ENCODE measurements around the gene PCID2. TPM values are rescaled to one million over a fixed set of nuclear protein-coding genes. Genes with fewer than 3 reads are reported as not detected.
"Not testable (repeated sequence)": the region's sequence is repeated elsewhere in the genome, so short reads cannot be mapped to it uniquely, and the experiment has no call there.

PCID2 gene
- total and polyA plus RNA-seq, 5 donors = 42.0 to 55.1 (median 44.1) TPM

DNA sequence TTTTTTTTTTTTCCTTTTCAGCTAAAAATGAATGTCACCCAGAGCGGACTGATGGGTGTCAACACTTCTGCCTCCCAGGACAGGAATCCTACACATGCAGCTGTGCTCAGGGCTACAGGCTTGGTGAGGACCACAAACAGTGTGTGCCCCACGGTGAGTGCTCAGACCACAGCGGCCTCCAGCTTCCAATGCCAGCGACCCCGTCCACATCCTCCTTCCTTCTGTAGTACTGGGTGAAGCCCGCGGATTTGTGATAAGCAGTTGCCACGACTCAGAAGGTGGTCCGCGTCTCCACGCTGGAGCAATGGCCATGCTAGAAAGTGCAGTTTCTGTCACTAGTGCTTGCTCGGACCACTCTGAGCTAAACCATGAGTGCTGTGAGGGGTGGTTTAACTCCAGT lies 44.0 kb downstream of the PCID2 start:
- Histone ChIP-seq H3K27me3 (ENCODE audit: control insufficient read depth, insufficient read depth) (no peaks in the 10 kb centered on the region), H3K9me3 (ENCODE audit: control insufficient read depth, low read length) (no peaks in the 10 kb centered on the region), H3K4me3 (ENCODE audit: low read length) (no peak overlapping the region), H3K27ac (ENCODE audit: low read length) (no peak overlapping the region), H3K4me1 (ENCODE audit: control insufficient read depth, insufficient read depth, low read length) (no peaks in the 10 kb centered on the region)
- intact Hi-C loops (cut with DNase I) = no loop called here
- WGBS = 66% methylated on average over 12 of the region's 12 CpGs
- ATAC-seq (no peak), DNase-seq (no peak)

DNA sequence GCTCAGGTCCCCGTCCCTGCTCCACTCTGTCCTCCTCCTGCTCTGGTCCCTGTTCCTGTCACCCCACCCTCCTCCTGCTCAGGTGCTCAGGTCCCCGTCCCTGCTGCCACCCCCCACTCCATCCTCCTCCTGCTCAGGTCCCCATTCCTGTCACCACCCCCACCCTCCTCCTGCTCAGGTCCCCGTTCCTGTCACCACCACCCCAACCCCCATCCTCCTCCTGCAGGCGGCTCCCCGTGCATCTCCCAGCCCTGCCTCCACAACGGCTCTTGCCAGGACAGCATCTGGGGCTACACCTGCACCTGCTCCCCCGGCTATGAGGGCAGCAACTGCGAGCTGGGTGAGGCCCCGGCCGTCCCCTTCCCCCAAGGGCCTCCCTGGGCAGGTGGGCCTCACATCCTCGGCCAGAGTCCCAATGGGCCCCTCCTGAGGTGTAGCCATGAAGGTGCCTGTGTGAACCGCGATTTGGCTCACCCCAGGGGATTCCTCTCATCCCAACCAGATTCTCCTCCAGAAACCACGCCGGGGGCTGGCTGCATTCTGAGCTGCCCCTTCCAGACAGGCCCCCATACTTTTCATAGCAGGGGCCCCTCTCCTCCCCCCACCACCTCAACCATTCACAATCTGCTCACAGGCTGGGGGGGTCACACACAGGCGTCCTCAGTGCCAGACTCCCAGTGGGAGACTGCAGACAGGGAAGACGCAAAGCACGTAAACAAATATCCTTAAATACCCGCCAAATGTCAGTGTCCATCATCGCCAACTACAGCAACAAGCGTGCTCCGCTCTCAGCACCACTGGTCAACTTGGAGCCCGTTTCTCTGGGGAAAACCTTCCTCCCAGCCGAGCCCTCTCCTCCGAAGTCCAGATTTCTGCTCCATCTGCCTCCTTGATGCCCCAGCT lies 45.4 kb downstream of the PCID2 start:
- intact Hi-C loops (cut with DNase I) = no loop called here
- Histone ChIP-seq H3K9me3 (ENCODE audit: control insufficient read depth, low read length) (no peaks in the 10 kb centered on the region), H3K4me1 (ENCODE audit: control insufficient read depth, insufficient read depth, low read length) (no peaks in the 10 kb centered on the region), H3K27ac (ENCODE audit: low read length) (no peak overlapping the region), H3K27me3 (ENCODE audit: control insufficient read depth, insufficient read depth) (no peaks in the 10 kb centered on the region), H3K4me3 (ENCODE audit: low read length) (no peak overlapping the region)
- 32% methylated on average over 25 of the region's 25 CpGs for WGBS
- ATAC-seq (peak; percentile 6 to 24), DNase-seq (no peak)

DNA sequence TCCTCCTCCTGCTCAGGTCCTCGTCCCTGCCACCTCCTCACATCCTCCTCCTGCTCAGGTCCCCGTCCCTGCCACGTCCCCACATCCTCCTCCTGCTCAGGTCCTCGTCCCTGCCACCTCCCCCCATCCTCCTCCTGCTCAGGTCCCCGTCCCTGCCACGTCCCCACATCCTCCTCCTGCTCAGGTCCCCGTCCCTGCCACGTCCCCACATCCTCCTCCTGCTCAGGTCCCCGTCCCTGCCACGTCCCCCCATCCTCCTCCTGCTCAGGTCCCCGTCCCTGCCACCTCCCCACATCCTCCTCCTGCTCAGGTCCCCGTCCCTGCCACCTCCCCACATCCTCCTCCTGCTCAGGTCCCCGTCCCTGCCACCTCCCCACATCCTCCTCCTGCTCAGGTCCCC lies 46.5 kb downstream of the PCID2 start:
- H3K9me3 ChIP-seq (ENCODE audit: control insufficient read depth, low read length) = not testable (repeated sequence)
- WGBS = 38% methylated on average over 11 of the region's 13 CpGs

DNA sequence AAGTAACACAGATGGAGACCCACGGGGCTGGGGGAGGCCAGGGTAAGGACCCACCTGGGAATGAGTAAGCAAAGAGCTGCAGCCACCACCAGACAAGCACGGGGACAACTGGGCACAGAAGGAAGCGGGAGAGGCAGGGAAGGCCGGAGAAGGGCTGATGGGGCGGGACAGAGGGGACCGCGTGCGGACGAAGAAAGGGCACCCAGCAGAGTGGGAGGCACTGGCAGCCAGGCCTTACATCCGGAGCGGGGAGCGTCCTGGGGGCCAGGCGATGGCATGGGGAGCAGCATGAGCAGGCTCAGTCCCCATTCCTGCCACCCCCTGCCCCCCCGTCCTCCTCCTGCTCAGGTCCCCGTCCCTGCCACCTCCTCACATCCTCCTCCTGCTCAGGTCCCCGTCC lies 47.0 kb downstream of the PCID2 start:
- no peak overlapping the region for H3K27ac ChIP-seq (ENCODE audit: low read length)
- no peak overlapping the region for H3K4me3 ChIP-seq (ENCODE audit: low read length)
- H3K27me3 ChIP-seq (ENCODE audit: control insufficient read depth, insufficient read depth) = no peaks in the 10 kb centered on the region
- no peaks in the 10 kb centered on the region for H3K9me3 ChIP-seq (ENCODE audit: control insufficient read depth, low read length)
- intact Hi-C loops (cut with DNase I) = no loop called here
- WGBS = 56% methylated on average over 16 of the region's 16 CpGs
- ATAC-seq (no peak), DNase-seq (no peak)
- no peaks in the 10 kb centered on the region for H3K4me1 ChIP-seq (ENCODE audit: control insufficient read depth, insufficient read depth, low read length)

More for the DNA sequence above, 46.5 kb downstream of the PCID2 start:
- H3K27ac ChIP-seq (ENCODE audit: low read length); intact Hi-C loops (cut with DNase I); H3K4me1 ChIP-seq (ENCODE audit: control insufficient read depth, insufficient read depth, low read length); ATAC-seq; DNase-seq; H3K27me3 ChIP-seq (ENCODE audit: control insufficient read depth, insufficient read depth); H3K4me3 ChIP-seq (ENCODE audit: low read length): not testable (repeated sequence)

DNA sequence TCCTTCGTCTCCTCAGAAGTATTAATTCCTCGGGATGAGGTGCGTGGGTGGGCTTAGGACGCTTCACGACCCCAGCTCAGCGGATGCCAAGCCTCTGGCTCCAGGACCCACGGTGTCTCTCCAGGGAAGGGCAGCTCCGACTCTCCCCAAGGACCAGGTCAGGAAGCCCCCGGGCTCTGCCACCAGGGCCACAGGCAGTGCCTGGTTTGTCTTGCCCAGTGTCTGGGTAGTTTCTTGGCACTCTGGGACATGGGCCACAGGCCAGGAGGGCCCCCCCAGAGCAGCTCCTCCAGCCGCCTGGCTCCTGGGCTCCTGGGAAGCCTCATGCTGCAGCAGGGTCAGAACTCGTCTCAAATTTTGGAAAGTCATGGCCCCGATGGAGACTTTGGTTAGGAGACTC lies 47.5 kb downstream of the PCID2 start:
- DNase-seq (peak in 1 of 3 donors; percentile 64), ATAC-seq (no peak)
- H3K4me3 ChIP-seq (ENCODE audit: low read length) = no peak overlapping the region
- no peaks in the 10 kb centered on the region for H3K27me3 ChIP-seq (ENCODE audit: control insufficient read depth, insufficient read depth)
- H3K27ac ChIP-seq (ENCODE audit: low read length) = no peak overlapping the region
- H3K9me3 ChIP-seq (ENCODE audit: control insufficient read depth, low read length) = no peaks in the 10 kb centered on the region
- intact Hi-C loops (cut with DNase I) = no loop called here
- WGBS = 68% methylated on average over 12 of the region's 12 CpGs
- H3K4me1 ChIP-seq (ENCODE audit: control insufficient read depth, insufficient read depth, low read length) = no peaks in the 10 kb centered on the region

DNA sequence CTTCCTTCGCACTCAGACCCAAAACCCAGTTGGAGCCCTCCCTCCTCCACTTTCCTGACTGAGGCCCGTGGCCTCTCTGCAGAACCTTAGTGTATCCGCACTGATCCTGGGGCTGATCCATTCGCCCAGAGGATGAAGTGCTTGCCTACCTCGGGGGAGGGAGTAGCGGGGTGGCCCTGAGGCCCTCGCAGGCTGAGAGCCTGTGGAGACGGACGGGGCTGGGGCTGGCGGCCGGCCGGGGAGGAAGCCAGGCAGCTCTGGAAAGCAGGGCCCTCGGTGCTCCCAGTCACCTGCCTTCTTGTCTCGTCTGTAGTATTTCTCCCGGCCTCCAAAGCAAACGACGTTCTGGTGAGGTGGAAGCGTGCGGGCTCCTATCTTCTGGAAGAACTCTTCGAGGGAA lies 48.8 kb downstream of the PCID2 start:
- Histone ChIP-seq H3K9me3 (ENCODE audit: control insufficient read depth, low read length) (no peaks in the 10 kb centered on the region), H3K27me3 (ENCODE audit: control insufficient read depth, insufficient read depth) (no peaks in the 10 kb centered on the region), H3K4me3 (ENCODE audit: low read length) (no peak overlapping the region), H3K4me1 (ENCODE audit: control insufficient read depth, insufficient read depth, low read length) (no peaks in the 10 kb centered on the region), H3K27ac (ENCODE audit: low read length) (no peak overlapping the region)
- no peak for DNase-seq
- intact Hi-C loops (cut with DNase I) = no loop called here
- WGBS = 81% methylated on average over 20 of the region's 20 CpGs
- no peak for ATAC-seq

DNA sequence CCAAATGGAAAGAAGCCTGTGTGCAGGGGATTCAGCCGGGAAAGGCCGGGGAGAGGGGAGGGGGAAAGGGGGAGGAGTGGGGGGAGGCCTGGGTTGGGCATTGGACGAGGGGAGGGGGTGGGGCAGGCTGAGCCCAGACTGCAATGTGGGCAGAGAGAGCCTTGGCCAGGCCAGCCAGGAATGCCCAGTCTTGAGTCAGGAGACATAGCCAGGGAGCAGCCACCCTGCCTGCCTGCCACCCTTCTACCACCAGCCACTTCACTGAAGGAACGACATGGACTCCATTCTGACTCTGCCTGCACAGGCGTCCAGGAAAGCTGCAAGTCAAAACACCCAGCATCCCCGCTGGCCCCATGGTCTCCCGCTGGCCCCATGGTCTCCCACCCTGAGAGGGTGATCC lies 49.5 kb downstream of the PCID2 start:
- 69% methylated on average over 7 of the region's 7 CpGs for WGBS
- no peaks in the 10 kb centered on the region for H3K4me1 ChIP-seq (ENCODE audit: control insufficient read depth, insufficient read depth, low read length)
- DNase-seq (no peak), ATAC-seq (no peak)
- H3K4me3 ChIP-seq (ENCODE audit: low read length) = no peak overlapping the region
- H3K9me3 ChIP-seq (ENCODE audit: control insufficient read depth, low read length) = no peaks in the 10 kb centered on the region
- intact Hi-C loops (cut with DNase I) = no loop called here
- H3K27ac ChIP-seq (ENCODE audit: low read length) = no peak overlapping the region
- no peaks in the 10 kb centered on the region for H3K27me3 ChIP-seq (ENCODE audit: control insufficient read depth, insufficient read depth)

DNA sequence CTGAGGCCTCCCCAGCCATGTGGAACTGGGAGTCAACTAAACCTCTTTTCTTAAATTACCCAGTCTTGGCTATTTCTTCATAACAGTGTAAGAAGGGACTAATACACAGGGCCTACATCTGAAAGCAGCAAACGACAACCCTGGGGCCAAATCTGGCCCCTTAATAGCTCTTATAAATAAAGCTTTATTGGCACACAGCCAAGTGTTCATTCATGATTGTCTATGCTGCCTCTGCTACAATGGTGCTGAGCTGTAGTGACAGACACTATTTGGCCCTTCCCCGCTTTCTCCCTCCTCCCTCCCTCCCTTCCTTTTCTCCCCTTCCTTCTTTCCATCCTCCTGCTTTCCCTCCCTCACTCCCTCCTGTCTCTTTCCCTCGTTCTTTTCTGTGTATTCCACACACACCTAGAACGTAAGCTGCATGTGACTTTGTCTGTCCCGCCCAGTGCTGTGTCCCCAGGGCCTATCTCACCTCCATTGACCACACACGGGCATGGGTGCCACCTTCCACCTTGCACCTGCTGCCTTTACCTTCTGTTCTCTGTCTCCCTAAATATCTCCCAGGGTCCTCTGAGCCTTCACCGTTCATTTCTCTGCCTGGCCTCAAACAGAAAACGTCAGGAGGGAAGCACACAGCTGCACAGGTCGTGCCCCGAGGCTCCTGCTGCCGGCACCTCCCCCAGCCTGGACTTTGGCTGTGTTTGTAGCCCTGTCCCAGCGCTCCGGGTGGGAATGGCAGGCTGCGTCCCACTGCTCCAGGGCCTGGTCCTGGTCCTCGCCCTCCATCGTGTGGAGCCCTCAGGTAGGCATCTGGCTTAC lies 50.3 kb downstream of the PCID2 start, which contains the start of gene PROZ:
Gene PROZ, plus strand, starts transcription at position 720 of the 819 bp plus-strand sequence. Its CDS starts 13 bp downstream, at position 733.
- Histone ChIP-seq H3K4me3 (ENCODE audit: low read length) (no peak within 1 kb of the TSS), H3K27me3 (ENCODE audit: control insufficient read depth, insufficient read depth) (no peaks in the 10 kb centered on the region), H3K4me1 (ENCODE audit: control insufficient read depth, insufficient read depth, low read length) (no peaks in the 10 kb centered on the region), H3K27ac (ENCODE audit: low read length) (no peak within 1 kb of the TSS), H3K9me3 (ENCODE audit: control insufficient read depth, low read length) (no peaks in the 10 kb centered on the region)
- no peak for DNase-seq
- no peak for ATAC-seq
- intact Hi-C loops (cut with DNase I) = no loop called here
- WGBS = 63% methylated on average over 16 of the region's 16 CpGs

DNA sequence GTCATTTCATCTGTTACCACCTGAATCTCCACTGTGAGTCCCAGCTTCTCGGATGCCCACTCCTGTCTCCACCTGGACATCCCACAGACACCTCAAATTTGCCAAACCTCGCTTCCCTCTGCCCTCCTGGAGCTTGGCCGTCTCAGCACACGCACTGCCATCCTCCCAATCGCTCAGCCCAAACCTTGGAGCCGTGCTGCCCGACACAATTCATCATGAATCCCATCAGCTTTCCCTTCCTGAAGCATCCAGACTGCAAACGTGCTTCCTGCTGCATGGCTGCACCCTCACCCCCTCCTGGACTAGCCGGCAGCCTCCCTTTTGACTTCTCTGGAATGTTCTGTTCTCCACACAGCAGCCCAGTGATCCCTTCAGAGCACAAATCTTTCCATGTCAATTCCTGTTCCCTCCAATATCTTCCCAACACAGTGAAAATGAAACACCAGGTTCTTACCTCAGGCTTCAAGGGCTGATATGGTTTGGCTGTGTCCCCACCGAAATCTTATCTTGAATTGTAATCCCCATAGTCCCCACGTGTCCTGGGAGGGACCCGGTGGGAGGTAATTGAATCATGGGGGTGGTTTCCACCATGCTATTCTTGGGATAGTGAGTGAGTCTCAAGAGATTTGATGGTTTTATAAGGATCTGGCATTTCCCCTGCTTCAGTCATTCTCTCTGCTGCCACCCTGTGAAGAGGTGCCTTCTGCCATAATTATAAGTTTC lies 51.1 kb downstream of the PCID2 start:
- intact Hi-C loops (cut with DNase I) = no loop called here
- ATAC-seq = no peak
- no peaks in the 10 kb centered on the region for H3K27me3 ChIP-seq (ENCODE audit: control insufficient read depth, insufficient read depth)
- no peak overlapping the region for H3K4me3 ChIP-seq (ENCODE audit: low read length)
- no peak for DNase-seq
- WGBS = 56% methylated on average over 12 of the region's 12 CpGs
- no peaks in the 10 kb centered on the region for H3K4me1 ChIP-seq (ENCODE audit: control insufficient read depth, insufficient read depth, low read length)
- H3K9me3 ChIP-seq (ENCODE audit: control insufficient read depth, low read length) = no peaks in the 10 kb centered on the region
- H3K27ac ChIP-seq (ENCODE audit: low read length) = no peak overlapping the region

DNA sequence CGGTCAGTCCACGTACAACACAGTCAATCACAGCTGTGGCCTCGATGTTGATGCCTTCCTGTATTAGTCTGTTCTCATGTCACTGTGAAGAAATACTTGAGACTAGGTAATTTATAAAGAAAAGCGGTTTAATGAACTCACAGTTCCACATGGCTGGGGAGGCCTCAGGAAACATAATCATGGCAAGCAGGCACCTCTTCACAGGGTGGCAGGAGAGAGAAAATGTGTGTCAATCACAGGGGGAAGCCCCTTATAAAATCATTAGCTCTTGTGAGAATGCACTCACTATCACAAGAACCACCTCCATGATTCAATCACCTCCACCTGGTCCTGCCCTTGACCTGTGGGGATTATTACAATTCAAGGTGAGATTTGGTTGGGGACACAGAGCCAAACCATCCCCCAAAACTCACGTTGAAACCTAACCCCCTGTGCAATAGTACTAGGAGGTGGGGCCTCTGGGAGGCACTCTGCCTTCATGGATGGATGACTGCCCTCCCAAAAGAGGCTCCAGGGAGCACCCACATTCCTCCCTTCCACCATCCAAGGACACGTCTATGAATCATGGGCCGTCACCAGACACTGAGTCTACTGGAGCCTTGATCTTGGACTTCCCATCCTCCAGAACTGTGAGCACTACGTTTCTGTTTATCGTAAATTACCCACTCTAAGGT lies 52.4 kb downstream of the PCID2 start:
- no peak overlapping the region for H3K4me3 ChIP-seq (ENCODE audit: low read length)
- H3K4me1 ChIP-seq (ENCODE audit: control insufficient read depth, insufficient read depth, low read length) = no peaks in the 10 kb centered on the region
- intact Hi-C loops (cut with DNase I) = no loop called here
- H3K9me3 ChIP-seq (ENCODE audit: control insufficient read depth, low read length) = no peaks in the 10 kb centered on the region
- no peak for DNase-seq
- WGBS = 89% methylated on average over 9 of the region's 9 CpGs
- ATAC-seq = no peak
- H3K27ac ChIP-seq (ENCODE audit: low read length) = no peak overlapping the region
- H3K27me3 ChIP-seq (ENCODE audit: control insufficient read depth, insufficient read depth) = no peaks in the 10 kb centered on the region
